HG02938 (cell line): Measurements from ENCODE around the gene ARFGEF2.
"Not testable (repeated sequence)": the region's sequence is repeated elsewhere in the genome, so short reads cannot be mapped to it uniquely, and the experiment has no call there.

Source experiments
- ATAC-seq: cut with Tn5 transposase; IDR thresholded peaks from one replicate; pipeline ENCODE4 v1.9.1; 2021; ENCODE audit warnings: mild to moderate bottlenecking, moderate library complexity; ENCODE audit not compliant: unreplicated experiment

Gene ARFGEF2

DNA sequence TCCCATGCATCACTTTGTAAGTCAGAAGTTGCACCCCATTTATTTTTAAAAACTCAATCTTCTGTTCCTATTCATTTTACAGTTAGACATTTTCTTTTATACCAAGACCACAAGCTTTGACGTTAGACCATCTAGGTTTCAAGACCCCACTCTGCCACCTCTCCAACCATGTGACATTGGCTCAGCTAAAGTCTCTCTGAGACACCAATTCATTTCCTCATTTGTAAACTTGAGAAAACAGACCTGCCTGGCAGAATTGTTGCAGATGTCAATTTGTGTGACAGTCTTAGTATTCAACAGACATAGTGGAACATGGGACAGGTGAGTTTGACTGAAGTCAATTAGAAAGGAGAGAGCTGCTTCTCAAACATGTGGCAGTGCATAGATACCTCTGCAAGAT lies 69.0 kb downstream of the ARFGEF2 start:
- no peak for ATAC-seq

DNA sequence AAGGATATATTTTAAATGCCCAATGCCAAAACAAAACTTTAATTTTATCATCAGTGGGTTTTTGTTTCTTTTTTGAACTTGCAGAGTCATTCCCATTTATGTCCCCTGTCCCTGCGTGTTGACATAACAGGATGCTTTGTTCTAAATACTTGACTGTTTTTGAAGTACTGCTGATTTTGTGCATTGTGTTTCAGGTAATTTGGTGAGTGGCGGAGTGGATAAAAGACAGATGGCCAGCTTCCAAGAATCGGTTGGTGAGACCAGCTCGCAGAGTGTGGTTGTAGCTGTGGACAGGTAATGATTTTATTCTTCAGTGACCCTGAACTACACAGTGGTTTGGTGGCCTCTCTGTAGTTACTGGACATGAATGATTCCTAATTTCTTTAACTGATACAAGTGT lies 74.1 kb downstream of the ARFGEF2 start:
- no peak for ATAC-seq

DNA sequence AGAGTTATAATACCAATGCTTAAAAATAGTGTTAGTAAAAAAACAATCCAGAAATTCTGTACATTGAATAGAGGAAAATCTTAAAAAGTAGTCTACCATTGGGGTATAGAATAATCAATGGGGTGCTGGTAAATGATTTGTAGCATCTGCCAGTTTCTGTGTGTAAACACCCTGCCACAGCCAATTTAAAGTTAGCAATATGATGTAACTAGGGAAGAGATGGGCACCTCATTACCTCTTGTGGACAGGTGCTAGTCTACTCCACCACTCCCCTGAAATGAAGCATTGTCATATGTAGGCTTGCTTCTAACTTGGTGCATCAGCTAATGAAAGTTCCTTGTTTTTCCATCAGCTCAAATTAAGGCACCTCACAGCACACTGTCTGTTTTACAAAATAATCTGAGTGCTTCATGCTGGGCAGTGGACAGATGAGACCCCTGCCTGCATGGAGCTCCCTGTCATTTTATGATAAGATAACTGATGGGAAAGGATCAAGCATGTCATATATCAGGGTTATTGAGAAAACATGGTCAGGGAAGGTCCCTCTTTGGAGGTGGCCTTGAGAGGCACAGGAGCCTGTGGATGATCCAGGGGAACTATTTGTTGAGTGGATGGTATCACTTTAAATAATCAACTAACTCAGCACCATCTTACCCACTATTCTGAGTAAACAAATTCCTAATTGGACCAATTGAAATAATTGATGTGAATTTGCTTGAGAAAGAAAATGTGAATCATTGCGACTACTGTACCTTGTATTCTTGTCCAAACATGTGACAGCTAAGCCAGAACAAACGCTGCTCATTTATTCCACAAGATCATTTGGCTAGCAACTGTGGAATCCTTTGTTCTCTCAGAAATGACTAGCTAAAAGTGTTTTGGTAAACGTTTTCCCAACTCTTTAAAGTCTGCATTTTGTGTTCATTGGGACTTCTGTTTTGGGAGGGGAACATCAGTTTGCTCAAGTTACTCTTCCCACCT lies 78.7 kb downstream of the ARFGEF2 start:
- no peak for ATAC-seq

DNA sequence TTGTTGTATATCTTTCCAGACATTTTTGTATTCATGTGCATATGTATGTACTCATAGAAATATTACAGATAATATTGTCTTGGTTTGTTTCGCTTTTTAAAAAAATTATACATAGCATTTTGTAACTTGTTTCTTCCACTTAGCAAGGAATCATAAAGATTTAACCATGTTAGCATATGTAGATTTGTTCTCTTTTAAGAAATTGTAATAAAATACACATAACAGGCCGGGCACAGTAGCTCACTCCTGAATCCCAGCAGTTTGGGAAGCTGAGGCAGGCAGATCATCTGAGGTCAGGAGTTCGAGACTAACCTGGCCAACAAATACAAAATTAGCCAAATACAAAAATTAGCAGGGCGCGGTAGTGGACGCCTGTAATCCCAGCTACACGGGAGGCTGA lies 80.2 kb downstream of the ARFGEF2 start:
- no peak for ATAC-seq

DNA sequence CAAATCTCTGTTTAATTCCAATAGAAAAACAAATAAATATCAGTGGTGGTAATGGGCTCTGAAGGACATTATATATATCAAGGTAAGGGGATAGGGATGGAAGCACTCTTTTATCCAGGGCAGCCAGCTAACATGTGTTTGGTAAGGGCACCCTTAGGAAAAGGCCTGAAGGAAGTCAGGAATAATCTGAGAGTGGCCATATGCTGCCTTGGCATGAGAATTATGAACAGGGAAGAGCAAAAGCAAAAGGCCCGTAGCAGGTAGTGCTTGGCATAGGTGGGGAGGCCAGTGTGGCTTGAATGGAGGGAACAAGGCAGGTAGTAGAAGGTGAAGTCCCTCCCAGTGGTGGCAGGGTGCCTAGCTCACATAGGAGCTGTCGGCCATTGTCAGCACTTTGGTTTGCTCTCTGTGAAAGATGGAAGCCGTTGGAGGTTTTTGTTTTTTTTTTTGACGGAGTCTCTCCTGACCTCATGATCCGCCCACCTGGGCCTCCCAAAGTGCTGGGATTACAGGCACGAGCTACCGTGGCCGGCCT lies 85.0 kb downstream of the ARFGEF2 start:
- no peak for ATAC-seq

DNA sequence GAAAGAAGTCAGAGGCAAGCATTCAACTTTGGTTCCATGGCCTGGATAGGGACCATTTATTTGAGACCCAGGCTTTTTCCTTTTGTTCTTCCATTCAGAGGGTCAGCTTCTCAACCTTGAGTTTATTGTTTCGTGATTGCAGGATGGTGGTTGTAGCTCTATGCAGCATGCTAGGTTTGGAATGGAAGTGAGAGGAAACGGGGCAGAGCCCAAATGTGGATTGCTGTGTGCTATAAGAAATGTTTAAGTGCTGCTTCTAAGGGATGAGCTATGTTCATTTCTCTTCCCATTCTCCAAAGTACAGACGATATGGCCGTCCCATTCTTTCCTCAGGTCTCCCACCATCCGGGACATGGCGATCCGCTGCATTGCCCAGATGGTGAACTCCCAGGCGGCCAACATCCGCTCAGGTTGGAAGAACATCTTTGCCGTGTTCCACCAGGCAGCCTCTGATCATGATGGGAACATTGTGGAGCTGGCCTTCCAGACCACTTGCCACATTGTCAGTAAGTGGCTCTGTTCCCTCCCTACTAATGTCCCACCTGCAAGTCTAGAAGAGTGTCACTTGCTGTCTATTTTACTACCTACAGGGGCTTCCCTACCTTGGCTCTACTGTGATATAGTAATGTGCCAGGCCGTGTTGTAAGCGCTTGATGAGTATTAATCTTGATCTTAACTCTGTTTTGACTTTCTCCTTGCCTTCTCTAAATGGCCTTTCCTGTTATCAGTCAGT lies 88.6 kb downstream of the ARFGEF2 start:
- ATAC-seq: no peak

DNA sequence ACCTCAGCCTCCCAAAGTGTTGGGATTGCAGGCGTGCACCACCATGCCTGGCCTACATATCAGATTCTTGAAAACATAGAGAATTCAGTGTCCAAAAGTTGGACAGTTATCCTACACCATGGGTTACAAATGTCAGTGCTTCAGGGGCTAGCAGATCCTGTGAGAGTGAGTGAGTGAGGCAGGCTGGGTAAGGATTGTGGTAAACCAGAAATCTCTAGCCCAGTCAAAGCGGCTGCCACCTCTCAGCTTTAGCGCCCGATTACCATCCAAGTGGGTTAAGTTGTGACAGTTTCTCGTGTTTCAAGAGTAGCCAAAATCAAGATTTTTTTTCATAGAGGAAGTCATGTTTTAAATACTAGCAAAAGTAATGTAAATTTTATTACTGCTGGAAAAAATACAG lies 102.7 kb downstream of the ARFGEF2 start:
- ATAC-seq: no peak

DNA sequence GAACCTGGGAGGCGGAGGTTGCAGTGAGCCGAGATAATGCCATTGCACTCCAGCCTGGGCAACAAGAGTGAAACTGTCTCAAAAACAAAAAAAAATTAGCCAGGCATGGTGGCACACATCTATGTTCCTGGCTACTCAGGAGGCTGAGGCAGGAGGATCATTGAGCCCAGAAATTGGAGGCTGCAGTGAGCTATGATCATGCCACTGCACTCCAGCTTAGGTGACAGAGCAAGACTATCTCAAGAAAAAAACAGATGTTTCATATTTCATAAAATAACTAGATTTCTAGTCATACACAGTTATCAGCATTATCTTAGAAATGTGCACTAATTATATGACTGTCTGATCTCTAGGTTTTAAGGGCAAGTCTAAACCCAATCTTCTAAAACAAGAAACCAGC lies 106.7 kb downstream of the ARFGEF2 start:
- ATAC-seq: not testable (repeated sequence)

DNA sequence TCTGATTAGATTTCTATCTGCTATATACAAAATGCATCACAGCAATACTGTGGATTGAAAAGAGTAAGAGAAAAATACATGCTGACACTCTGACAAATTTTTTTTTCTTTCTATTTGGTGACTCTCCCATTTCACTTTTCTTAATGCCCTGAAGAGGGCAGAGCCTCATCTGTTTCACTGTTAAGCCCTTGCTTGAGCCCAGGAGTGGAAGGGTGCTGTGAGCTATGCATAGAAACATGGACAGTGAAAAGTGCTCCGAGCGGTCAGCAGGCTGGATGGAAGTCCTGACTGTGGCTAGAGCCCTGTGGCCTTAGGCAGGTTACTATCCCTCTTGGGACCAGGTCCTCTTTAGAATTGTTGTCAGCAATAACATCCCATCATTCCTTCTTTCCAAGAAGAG lies 107.2 kb downstream of the ARFGEF2 start:
- no peak for ATAC-seq

DNA sequence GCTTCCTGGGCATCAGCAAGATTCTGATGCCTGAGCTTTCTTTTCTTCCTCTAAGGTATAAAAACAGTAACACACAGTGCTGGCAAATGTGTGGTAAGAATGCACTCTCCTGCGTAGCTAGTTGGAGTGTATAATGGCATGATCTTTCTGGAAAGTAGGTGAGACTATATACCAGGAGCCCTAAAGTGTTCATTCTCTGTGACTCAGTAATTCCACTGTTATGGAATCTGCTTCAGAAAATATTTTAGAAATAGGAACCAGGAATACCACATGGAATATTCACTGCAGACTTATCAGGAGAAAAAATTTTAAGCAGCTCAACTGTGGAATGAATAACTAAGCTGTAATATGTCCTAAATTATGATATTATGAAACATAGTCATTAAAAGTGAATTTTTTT lies 107.7 kb downstream of the ARFGEF2 start:
- ATAC-seq: no peak

DNA sequence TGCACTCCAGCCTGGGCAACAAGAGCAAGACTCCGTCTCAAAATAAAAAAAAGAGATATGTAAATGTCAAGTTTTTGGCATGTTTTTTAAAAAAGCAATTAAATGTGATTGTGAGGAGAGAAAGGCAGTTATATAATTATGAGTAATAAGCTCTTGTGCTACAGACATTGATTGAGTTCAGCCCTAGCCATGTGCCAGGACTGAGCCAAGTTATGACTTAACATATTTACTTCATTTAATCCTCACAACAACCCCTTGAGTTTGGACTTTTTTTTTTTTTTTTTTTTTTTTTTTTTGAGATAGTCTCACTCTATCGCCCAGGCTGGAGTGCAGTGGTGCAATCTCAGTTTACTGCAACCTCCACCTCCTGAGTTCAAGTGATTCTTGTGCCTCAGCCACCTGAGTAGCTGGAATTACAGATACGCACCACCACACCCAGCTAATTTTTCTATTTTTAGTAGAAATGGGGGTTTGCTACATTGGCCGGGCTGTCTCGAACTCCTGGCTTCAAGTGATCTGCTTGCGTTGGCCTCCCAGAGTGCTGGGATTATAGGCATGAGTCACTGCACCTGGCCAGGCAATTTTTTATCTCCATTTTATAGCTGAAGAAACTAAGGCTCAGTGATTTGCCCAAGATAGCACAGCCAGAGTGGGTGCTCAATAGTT lies 109.6 kb downstream of the ARFGEF2 start:
- no peak for ATAC-seq

DNA sequence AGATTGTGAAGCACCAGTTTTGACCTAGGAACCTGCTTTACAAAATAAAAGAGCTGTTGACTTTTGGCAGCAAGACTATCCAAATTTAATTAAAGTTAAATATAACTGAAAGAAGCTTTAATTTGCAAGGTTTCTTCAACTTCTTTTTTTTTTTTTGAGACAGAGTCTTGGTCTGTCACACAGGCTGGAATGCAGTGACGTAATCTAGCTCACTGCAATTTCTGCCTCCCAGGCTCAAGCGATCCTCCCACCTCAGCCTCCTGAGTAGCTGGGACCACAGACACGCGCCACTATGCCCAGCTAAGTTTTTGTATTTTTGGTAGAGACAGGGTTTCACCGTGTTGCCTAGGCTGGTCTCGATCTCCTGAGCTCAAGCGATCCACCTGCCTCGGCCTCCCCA lies 110.9 kb downstream of the ARFGEF2 start:
- ATAC-seq: no peak

DNA sequence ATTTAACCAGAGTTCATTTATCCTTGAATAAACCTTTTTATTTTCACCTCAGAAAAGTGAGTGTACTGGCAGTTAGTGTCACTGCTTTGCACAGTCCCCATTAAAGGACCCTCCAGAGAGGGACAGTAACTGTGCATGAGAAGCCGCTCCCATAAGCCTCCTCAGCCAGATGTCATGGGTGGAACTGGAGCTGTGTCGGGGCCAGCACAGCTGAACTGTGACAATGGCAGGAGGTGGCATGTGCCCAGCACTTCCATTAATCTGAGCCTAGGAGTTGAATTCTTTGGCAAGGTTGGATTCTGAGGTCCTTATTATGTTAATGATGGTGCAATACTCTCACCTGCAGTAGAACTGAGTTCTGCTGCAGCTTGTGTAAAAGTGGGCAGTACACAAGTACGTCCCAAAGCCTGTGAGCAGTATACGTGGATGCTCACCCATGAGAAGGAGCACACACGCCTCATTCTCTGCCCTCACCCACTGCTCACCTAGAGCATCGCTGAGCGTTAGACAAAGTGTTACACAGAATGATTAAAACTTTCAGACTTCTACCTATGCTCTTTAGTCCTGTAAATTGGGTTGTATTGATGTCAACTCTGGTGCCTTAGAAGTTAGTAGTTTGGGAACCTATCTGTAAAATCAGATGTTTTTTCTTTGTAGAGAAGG lies 112.7 kb downstream of the ARFGEF2 start:
- ATAC-seq: no peak

DNA sequence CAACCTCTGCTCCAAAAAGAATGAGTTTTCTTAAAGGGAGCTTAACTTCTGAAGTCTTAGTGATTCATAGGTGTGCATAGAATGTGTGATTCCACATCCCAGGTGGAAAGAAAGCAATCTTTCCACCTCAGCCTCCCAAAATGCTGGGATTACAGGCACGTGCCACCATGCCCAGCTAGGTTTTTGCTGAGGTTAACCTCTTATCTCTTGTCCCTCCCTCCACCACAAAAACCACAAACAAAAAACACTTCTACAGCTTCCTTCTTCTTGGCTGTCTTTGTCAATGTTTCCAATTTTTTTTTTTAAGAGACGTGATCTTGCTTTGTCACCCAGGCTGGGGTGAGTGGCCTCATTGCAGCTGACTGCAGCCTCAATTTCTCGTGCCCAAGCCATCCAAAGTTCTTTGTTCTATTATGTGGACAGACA lies 116.5 kb downstream of the ARFGEF2 start:
- ATAC-seq: no peak

DNA sequence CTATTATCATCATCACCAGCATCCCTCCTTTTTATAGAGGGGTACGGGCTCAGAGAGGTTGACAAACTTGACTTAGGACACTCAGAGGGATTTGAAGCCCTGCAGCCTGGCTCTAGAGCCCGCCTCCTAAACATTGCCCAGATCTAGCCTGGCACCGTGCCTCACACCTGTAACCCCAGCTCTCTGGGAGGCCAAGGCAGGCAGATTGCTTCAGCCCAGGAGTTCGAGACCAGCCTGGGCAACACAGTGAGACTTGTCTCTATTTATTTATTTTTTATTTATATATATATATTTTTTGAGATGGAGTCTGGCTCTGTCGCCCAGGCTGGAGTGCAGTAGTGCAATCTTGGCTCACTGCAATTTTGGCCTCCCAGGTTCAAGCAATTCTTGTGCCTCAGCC lies 118.3 kb downstream of the ARFGEF2 start:
- ATAC-seq: no peak

DNA sequence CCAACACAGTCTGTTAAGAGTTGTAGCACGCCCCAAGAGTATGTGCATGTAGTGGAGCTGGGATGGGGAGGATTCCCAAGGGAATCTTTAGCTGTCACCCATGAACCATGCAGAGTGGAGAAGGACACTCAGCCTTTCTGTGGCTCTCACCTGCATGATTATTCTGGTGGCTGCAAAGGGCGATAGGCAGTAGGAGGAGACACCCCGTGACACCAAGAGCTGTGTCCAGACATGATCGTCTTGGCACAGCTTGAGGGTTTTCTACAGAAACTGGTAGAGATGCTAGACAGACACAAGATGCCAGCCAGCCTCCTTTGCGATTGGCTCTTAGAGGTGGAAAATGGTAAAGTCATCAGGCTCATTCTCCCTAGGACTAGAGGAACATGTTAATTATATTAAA lies 121.5 kb downstream of the ARFGEF2 start:
- ATAC-seq: no peak

DNA sequence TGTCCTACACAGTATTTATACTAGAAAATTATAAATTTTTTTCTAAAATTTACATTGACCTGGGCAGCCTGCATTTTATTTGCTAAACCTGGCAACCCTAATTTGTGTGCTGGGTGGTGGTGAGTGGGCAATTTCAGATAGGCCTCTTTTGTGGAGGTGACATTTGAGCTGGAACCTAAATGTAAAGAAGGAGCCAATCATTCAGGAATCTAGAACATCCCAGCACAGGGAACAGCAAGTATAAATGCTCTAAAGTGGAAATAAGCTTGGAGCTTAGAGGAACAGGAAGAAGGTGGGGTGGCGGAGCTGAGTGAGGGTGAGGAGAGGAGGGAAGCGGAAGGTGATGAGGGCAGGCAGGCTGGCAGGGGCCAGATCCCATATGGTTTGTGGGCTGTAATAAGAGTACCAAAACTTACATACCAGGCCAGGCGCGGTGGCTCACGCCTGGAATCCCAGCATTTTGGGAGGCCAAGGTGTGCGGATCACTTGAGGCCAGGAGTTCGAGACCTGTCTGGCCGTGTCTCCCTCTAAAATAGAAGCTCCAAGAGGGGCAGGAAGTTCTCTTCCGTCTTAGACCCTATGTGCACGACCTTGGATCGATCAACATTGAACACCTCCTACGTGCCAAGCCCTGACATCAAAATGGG lies 124.1 kb downstream of the ARFGEF2 start:
- no peak for ATAC-seq

DNA sequence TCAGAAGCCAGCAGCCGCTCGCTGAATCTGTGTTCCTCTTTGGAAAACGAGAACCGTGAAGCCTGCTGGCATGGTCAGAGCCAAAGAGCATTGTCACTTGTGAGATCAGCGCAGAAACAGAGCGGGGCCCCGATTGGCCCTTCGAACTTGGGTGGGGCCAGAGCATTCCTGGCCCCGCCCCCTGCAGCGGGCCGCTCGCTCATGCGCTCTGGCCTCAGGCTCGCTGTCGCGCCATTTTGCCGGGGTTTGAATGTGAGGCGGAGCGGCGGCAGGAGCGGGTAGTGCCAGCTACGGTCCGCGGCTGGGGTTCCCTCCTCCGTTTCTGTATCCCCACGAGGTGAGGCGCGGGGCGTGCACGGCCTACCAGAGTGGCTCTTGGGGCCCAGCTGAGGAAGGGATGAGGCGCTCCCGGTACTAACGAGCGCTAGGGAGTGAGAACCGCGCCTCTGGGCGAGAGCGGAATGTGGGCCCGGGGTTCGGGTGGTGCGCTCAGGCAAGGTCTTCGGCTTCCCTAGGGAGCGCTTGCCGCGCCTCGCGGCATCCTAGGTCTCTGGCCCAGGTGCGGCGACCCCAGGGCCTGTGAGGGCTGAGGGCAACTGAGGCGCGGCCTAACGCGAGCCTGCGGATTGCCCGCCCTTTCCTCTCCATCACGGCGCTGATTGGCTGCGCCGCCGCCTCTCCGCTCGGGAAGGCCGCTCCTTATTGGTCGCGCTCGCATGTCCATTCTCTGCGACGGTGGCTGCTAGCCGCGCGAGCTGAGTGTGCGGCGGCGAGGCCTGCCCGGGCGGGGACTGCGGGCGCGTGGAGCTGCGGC lies 124.8 kb downstream of the ARFGEF2 start, which contains the start of gene CSE1L:
CSE1L (plus strand) TSS at position 226 of the 814 bp plus-strand sequence. CDS start 12,152 bp downstream, outside the sequence.
- peak; percentile 81 for ATAC-seq

DNA sequence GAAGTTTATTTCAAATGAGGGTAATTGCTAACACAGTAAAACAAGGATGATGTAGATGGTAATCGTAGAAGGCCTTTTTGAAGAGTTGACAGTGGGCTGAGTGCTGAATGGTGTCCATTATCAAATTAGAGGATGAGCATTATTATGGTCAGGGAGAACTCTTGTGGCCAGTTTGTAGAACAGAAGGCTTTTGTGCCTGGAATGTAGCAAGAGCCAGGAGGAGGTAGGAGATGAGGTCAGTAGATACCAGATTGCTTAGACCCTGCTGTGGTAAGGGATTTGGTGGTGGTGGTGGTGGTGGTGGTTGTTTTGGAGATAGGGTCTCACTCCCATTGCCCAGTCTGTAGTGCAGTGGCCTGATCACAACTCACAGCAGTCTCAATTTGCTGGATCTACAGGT lies 130.8 kb downstream of the ARFGEF2 start:
- no peak for ATAC-seq
